H1 (cell line): Measurements from ENCODE around the gene NT5C1B. TPM values are rescaled to one million over a fixed set of nuclear protein-coding genes. Genes with fewer than 3 reads are reported as not detected.

Experiments used
- HDAC2 ChIP-seq, 2 experiments: fragments of 300-600 bp in 1 of 2; sonication (generic) in 1 of 2; IDR thresholded peaks; 2 replicates each; pipeline ENCODE4 v1.6.1; 2011 to 2012; ENCODE audit warnings: low read depth in 2 of 2, low read length in 2 of 2, mild to moderate bottlenecking in 2 of 2, moderate library complexity in 2 of 2, borderline replicate concordance in 1 of 2, inconsistent platforms in 1 of 2
- polyA plus RNA-seq, 7 experiments: library from polyadenylated mRNA; depleted of rRNA in 3 of 7; stranded (reverse) in 5 of 7; unstranded in 2 of 7; fragments of >200 nt in 5 of 7; fragments of 200-250 nt in 2 of 7; gene quantifications; 1 replicate in 5 of 7; 2 replicates in 1 of 7; 4 replicates in 1 of 7; pipeline versions ENCODE4 v1.2.1 to v1.2.3, GENCODE V29; 2011 to 2013; ENCODE audit warnings: missing spikeins in 2 of 7, mixed read lengths in 2 of 7
- total RNA-seq: library from RNA; stranded (reverse); fragmentation: NEBNext Ultra II Directional; extraction: Animal tissue kit (Norgen Biotek cat#: 25700); gene quantifications from 2 replicates; pipeline ENCODE4 v1.2.1, GENCODE V29; 2021

NT5C1B gene
- total and polyA plus RNA-seq, 2 of the 8 experiments (the other 6 are each of a cell fraction or from before 2014, with no cell fraction given): not detected

- no peak for TF ChIP-seq HDAC2 (IDR thresholded peaks at IDR 0.05; ENCODE audit: borderline replicate concordance in 1 of 2, low read depth in 2 of 2, low read length in 2 of 2)
Measured at GRCh38 chr2:18550433-18550832, 38.9 kb downstream of the NT5C1B start (continued).
